Daoy (cell line): ENCODE measurements around the gene KCNAB3. TPM values are rescaled to one million over a fixed set of nuclear protein-coding genes. Genes with fewer than 3 reads are reported as not detected.
"Not testable (repeated sequence)": the region's sequence is repeated elsewhere in the genome, so short reads cannot be mapped to it uniquely, and the experiment has no call there.

Experiments used
- DNase-seq: peaks from one replicate; pipeline ENCODE4 v3.0.0-alpha.2; 2015; ENCODE audit warnings: low read depth
- total RNA-seq: library from RNA; depleted of rRNA; stranded (reverse); fragments of >200 nt; shearing (Covaris generic); gene quantifications from 2 replicates; pipeline ENCODE4 v1.2.3, GENCODE V29; 2014; rRNA removed

Gene KCNAB3
- 0.29 and 2.5 TPM in 2 replicates for total RNA-seq

DNA sequence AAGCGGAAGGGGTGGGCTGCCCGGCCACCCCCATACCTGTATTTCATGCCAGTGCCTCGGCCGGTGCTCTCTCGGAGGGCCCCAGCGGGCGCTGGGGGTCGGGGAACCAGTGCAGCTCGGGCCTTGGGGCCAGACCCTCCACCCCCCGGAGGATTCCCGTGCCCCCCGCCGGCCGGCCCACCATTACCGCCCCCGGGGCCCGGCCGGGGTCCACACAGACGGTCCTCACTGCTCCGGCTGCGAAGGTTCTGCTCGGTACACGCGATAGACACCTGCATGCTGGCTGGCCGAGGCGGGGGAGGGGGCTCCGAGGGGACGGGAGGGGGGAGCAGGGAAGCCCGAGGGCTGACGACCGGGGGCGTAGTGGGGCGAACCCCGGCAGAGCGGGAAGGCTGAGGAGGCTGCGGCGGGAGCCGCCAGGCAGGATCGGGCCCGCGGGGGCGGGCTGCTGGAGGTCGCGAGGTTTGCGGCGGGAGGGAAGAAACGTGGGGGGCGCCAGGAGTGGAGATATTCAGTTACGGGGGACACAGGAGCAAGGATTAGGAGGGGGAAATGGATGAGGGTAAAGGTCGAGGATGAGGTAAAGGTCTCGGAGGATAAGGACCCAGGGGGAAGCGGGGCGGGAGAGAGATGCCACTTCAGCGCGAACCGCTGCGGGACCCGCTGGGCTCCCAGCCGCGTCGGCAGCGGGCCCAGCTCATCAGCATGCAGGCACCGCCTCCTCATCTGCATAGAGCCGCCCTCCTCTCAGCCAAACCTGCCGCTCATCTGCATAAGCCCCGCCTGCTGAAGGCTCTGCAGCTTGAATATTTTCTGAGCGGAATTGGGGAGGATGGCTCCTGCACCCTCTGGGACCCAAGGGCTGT lies at the start of gene KCNAB3:
KCNAB3 (minus strand) TSS at position 699 of the 866 bp plus-strand sequence; CDS start at position 278, 421 bp downstream.
- peak; percentile 82 for DNase-seq

DNA sequence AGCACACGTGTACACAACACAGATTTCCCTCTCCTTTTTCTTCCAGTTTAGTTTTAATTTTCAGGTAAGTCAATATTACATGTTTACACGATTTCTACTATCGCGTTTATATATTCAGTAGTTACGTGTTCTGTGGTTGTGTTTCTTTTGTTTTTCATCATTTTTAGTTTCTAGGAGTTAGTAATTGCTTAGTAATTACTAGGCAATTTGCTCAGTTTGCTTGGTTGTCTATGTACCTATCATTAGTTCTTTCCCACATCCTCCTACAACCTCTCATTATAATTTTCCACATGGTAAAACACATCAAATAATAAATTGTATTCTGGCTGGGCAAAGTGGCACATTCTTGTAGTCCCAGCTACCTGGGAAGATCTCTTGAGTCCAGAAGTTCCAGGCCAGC lies 48.1 kb upstream of the KCNAB3 start:
- no peak for DNase-seq

DNA sequence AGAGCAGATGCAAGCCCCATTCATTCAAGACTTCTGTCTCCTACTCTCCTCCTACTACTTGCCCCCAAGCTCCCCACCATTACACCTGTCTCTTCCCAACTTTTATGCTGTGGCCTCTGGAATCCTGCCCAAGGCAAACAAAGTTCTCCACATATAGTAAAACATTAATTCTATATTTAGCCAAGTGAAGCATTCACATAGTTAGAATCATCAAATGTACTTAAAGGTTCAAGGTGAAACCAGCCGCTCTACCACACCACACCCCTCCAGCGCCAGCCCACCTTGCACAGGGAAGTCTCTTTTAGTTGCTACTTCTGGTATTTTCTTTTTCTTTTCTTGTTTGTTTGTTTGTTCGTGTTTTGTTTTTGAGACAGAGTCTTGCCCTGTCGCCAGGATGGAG lies 47.4 kb upstream of the KCNAB3 start:
- no peak for DNase-seq

- no peak for DNase-seq
Observed at GRCh38 chr17:7974638-7975131, 45.0 kb upstream of the KCNAB3 start.

DNA sequence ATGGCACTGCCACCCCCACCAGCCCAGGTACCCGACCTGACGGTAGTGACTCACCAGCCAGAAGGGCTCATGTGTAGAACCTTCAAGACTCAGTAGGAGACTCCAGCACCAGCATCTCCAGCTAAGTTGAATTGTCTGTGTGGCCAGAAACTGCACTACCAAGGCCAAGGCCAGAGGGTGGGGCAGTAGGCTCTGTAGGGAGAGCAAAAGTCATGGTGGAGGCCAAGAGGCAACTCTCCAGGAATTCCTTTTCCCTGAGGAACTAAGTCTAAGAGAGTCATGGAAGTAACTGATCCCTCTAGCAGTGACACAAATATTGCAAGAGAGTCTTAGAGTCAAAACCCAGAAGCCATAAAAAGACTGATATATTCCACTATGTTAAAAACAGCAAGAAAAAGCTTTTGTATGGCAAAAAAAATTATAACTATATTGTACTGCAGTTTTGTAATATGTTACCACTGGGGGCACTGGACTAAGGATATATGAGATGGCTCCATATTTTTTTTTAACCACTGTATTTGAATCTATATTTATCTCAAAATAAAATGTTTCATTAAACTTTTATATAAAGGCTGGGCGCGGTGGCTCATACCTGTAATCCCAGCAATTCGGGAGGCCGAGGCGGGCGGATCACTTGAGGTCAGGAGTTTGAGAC lies 42.6 kb upstream of the KCNAB3 start:
- no peak for DNase-seq

- DNase-seq: no peak
Observed at GRCh38 chr17:7971651-7972050, 42.0 kb upstream of the KCNAB3 start.

DNA sequence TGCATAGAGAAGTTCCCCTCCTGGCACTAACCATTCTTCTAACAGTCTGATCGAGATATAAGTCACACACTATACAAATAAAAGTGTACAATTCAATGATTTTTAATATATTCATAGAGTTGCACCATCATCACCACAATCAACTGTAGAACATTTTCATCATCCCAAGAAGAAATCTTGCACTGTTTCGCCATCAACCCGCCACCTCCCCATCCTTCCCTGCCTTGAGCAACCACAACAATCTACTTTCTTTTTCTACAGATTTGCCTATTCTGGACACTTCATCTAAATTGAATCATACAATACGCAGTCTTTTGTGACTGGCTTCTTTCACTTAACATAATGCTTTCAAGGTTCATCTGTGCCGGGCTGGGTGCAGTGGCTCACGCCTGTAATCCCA lies 39.8 kb upstream of the KCNAB3 start:
- no peak for DNase-seq

DNA sequence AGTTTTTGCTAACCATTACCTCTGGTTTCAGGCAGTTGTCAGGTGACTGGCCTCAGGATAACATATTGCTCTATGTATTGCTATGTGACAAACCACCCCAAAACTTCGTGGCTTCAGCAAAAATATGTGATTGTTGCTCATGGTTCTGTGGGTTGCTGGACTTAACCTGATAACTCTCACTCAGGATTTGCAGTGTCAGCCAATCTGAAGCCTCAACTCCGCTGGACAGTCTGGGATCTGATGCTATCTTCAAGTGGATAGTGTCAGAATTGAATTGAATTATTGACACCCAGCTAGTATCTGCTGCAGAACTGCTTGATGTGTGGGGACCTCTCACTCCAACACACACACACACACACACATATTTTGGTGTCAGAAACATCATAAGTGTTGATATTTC lies 38.1 kb upstream of the KCNAB3 start:
- DNase-seq: no peak

- no peak for DNase-seq
Observed at GRCh38 chr17:7961421-7961820, 31.8 kb upstream of the KCNAB3 start.

DNA sequence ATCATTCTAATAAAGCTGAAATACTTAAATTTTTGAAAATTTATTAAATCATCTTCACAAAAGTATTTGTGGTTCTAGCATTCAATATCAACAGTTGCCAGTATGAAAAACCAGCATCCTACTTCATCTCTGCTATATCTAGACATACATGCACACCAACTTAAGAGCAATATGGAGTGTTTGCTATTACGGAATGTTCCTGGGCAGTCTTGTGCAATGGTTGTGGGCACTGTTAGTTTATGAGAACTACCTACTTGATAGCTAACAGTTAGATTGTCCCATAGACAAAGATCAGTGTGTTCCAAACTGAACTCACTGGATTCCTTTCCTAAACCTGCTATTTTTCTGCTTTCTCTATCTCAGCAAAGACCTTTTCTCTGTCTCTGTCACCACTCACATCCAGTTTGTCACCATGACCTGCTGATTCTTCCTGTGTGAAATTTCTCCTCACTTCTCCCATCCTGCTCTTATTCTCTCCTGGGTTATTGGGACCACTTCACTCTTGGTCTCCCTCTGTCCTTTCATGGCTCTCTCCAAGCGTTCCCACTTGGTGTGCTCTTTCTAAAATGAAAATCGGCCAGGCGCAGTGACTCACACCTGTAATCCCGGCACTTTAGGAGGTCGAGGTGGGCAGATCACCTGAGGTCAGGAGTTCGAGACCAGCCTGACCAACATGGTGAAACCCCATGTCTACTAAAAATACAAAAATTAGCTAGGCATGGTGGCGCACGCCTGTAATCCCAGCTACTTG lies 30.0 kb upstream of the KCNAB3 start:
- DNase-seq: no peak

DNA sequence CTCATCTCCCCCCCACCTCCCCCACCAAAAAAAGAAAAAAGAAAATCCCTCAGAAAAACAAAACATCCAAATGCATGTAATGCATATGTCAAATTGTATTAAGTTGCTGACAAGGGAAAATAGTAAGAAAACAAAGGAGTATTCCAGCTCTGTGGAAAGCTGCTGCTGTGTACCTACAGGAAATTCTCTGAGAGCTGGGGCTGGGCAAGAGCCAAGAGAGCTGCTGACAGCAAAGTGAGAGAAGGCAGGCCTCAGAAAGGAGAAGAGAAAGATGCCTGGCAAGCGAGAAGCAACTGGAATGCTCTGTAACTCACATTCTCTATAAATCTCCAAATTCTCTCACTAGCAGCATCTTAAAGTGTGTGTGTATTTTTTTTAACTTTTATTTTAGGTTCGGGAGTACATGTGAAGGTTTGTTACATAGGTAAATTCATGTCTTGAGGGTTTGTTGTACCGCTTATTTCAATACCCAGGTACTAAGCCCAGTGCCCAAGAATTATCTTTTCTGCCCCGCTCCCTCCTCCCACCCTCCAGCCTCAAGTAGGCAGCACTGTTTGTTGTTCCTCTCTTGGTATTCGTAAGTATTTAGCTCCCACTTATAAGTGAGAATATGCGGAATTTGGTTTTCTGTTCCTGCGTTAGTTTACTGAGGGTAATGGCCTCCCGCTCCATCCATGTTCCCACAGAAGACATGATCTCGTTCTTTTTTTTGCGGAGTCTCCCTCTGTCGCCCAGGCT lies 26.7 kb upstream of the KCNAB3 start:
- no peak for DNase-seq

- no peak for DNase-seq
Observed at GRCh38 chr17:7955414-7956227, 26.0 kb upstream of the KCNAB3 start.

GRCh38 chr17:7953266-7953665 lies 23.6 kb upstream of the KCNAB3 start:
- not testable (repeated sequence) for DNase-seq

- DNase-seq: no peak
Observed at GRCh38 chr17:7951143-7951792, 21.6 kb upstream of the KCNAB3 start.

- no peak for DNase-seq
Observed at GRCh38 chr17:7950578-7950977, 20.9 kb upstream of the KCNAB3 start.

DNA sequence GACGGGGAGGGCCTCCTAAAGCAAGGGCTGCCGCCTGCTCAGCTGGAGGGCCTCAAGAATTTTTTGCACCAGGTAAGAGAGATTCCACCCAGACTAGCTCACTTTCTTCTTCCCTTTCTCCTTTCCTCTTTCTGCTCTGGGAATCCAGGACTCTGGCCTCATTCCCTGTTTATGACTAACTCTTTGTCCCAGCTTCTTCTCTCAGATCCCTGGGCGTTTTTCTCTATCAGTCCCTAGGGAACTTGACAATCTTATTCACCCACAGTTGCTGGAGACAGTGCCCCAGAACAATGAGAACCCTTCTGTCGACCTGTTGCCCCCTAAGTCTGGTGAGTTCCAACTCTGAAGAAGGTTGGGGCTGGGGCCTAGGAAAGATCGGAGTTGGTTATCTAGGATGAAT lies 18.0 kb upstream of the KCNAB3 start:
- DNase-seq: no peak

DNA sequence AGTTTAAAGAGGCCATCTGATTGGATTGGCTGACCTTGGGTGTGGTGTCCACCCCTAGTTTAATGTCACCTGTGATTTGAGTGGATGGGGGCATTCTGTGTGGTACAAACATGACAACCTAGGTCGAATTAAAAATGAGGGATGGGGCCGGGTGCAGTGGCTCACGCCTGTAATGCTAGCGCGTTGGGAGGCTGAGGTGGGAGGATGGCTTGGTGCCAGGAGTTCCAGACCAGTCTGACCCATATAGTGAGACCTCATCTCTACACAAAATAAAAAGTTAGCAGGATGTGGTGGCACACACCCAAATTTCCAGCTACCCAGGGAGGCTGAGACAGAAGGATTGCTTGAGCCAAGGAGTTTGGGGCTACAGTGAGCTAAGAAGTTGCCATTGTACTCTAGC lies 16.8 kb upstream of the KCNAB3 start:
- DNase-seq: no peak

GRCh38 chr17:7945651-7946050 lies 16.0 kb upstream of the KCNAB3 start:
- no peak for DNase-seq

DNA sequence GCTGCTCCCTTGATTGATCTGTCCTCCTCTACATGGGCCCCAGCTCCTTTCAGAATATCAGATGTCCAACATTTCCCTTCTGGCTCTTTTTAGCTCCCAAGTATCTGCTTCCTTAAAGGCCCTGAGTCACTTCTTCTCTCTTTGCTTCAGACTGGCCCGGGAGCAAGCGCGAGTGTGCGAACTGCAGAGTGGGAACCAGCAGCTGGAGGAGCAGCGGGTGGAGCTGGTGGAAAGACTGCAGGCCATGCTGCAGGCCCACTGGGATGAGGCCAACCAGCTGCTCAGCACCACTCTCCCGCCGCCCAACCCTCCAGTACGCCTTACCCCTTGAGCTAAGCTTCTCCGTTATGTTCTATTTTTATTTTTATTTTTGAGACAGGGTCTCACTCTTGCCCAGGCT lies 14.7 kb upstream of the KCNAB3 start:
- no peak for DNase-seq

GRCh38 chr17:7943291-7943690 lies 13.6 kb upstream of the KCNAB3 start:
- DNase-seq: no peak
